ENCODE data around the gene C1QTNF9.

- TF ChIP-seq POLR2AphosphoS5 (IDR thresholded peaks at IDR 0.05) (no peak), CTCF (IDR thresholded peaks at IDR 0.05) (no peak)
Measured at GRCh38 chr13:24280720-24281119, 28.7 kb upstream of the C1QTNF9 start.
